Gastroesophageal sphincter (tissue), 3 donors: ENCODE measurements around the gene CYB5R4.

Experiments
- CTCF ChIP-seq, 4 experiments: fragments of 200-600 bp in 2 of 4; fragments of 450-650 bp in 2 of 4; sonication (generic) in 1 of 4; IDR thresholded peaks; one replicate each; pipeline ENCODE4 v1.5.1; 2017 to 2019; ENCODE audit warnings: antibody characterized with exemption in 4 of 4, mild to moderate bottlenecking in 2 of 4, moderate library complexity in 2 of 4
- POLR2A ChIP-seq, 2 donors: fragments of 450-650 bp; IDR thresholded peaks; one replicate each; pipeline ENCODE4 v1.6.1; 2017; ENCODE audit warnings: antibody characterized with exemption in 2 of 2, mild to moderate bottlenecking in 2 of 2, moderate library complexity in 1 of 2
- POLR2AphosphoS5 ChIP-seq: sonication (generic); formaldehyde crosslinking; IDR thresholded peaks from one replicate; pipeline ENCODE4 v1.6.1; 2017; ENCODE audit warnings: antibody characterized with exemption

- TF ChIP-seq CTCF (IDR thresholded peaks at IDR 0.05) (no peak), POLR2A (IDR thresholded peaks at IDR 0.05) (no peak), POLR2AphosphoS5 (no peak)
Observed at GRCh38 chr6:83927470-83927869, 68.0 kb downstream of the CYB5R4 start.
